Thyroid gland (tissue), 4 donors: Measurements from ENCODE around the gene RRBP1. TPM values are rescaled to one million over a fixed set of nuclear protein-coding genes. Genes with fewer than 3 reads are reported as not detected.

Source experiments
- DNase-seq, 2 donors: peaks; one replicate each; pipeline ENCODE4 v3.0.0-alpha.2; 2019
- H3K27ac ChIP-seq, 3 donors: fragments of 200-600 bp; sonication (generic); 1 replicate in 2 of 3; 2 replicates in 1 of 3; pipeline ENCODE4 v1.5.1; 2016 to 2019; ENCODE audit warnings: mild to moderate bottlenecking in 1 of 3, moderate library complexity in 1 of 3
- H3K27me3 ChIP-seq: fragments of 200-600 bp; sonication (generic); one replicate; pipeline ENCODE4 v1.5.1; 2019
- H3K36me3 ChIP-seq, 2 donors: fragments of 200-600 bp; sonication (generic); one replicate each; pipeline ENCODE4 v1.5.1; 2016 to 2019
- H3K4me1 ChIP-seq, 2 donors: fragments of 200-600 bp; sonication (generic); one replicate each; pipeline ENCODE4 v1.5.1; 2017 to 2019
- H3K4me3 ChIP-seq, 3 donors: fragments of 200-600 bp; sonication (generic); replicated peaks in 1 of 3; 1 replicate in 2 of 3; 2 replicates in 1 of 3; pipeline ENCODE4 v1.5.1; 2016; ENCODE audit warnings: mild to moderate bottlenecking in 1 of 3
- H3K9me3 ChIP-seq: fragments of 200-600 bp; sonication (generic); one replicate; pipeline ENCODE4 v1.5.1; 2017
- POLR2A ChIP-seq, 2 donors: fragments of 450-650 bp; IDR thresholded peaks; one replicate each; pipeline ENCODE4 v1.6.1; 2017; ENCODE audit warnings: antibody characterized with exemption in 2 of 2, mild to moderate bottlenecking in 2 of 2, moderate library complexity in 1 of 2
- WGBS, 2 donors: methylation state at CpG; one replicate each; pipeline ENCODE4 v1.1.5; 2017; 5-methylcytosine and 5-hydroxymethylcytosine counted together
- intact Hi-C: fragments of 100-400 bp; cut with DNase I; formaldehyde crosslinking; loops from one replicate; pipeline ENCODE4 v1.15.1; 2023
- total RNA-seq, 4 donors: library from RNA; depleted of rRNA; stranded (reverse); fragments of >200 nt; gene quantifications; one replicate each; pipeline ENCODE4 v1.2.3, GENCODE V29; 2016
- TF ChIP-seq, protein P1 (sequence below), 6 experiments: fragments of 200-600 bp in 3 of 6; fragments of 450-650 bp in 3 of 6; sonication (generic) in 3 of 6; IDR thresholded peaks; one replicate each; pipeline ENCODE4 v1.5.1; 2016 to 2019; ENCODE audit warnings: antibody characterized with exemption in 6 of 6, mild to moderate bottlenecking in 2 of 6, inconsistent platforms in 1 of 6, moderate library complexity in 1 of 6

Gene RRBP1
- total RNA-seq, 4 donors from 2014 or later = 149 to 287 (median 221) TPM

DNA sequence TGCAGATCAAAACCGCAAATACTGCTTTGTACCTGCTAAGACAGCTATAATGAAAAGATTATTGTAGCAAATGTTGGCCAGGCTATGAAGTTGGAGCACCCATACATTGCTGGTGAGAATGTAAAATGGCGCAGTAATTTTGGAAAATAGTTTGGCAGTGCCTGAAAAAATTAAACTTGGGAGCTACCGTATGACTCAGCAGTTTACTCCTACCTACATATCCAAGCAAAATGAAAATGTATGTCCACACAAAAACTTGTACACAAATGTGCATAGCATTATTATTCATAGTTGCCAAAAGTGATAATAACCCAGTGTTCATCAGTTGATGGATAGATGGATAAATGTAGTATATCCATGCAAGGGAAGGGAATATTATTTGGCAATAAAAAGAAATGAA is 98.9 kb downstream of the RRBP1 start:
- H3K27ac ChIP-seq = peak overlapping the region in 2 of 3 donors; percentile 8 to 40
- H3K36me3 ChIP-seq = no peaks in the 10 kb centered on the region
- 98% methylated on average over 3 of the region's 3 CpGs for WGBS, 2 donors
- no peak for DNase-seq
- H3K4me3 ChIP-seq = no peak overlapping the region
- no peaks in the 10 kb centered on the region for H3K9me3 ChIP-seq
- peaks cover 54 to 59% of the 10 kb centered on the region in 2 donors for H3K4me1 ChIP-seq
- TF ChIP-seq POLR2A (IDR thresholded peaks at IDR 0.05) = no peak
- TF ChIP-seq, protein P1, sequence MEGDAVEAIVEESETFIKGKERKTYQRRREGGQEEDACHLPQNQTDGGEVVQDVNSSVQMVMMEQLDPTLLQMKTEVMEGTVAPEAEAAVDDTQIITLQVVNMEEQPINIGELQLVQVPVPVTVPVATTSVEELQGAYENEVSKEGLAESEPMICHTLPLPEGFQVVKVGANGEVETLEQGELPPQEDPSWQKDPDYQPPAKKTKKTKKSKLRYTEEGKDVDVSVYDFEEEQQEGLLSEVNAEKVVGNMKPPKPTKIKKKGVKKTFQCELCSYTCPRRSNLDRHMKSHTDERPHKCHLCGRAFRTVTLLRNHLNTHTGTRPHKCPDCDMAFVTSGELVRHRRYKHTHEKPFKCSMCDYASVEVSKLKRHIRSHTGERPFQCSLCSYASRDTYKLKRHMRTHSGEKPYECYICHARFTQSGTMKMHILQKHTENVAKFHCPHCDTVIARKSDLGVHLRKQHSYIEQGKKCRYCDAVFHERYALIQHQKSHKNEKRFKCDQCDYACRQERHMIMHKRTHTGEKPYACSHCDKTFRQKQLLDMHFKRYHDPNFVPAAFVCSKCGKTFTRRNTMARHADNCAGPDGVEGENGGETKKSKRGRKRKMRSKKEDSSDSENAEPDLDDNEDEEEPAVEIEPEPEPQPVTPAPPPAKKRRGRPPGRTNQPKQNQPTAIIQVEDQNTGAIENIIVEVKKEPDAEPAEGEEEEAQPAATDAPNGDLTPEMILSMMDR (IDR thresholded peaks at IDR 0.05) = no peak
- intact Hi-C loops = no loop called here
- H3K27me3 ChIP-seq = no peaks in the 10 kb centered on the region

GRCh38 chr20:17580895-17581294 is 101.1 kb downstream of the RRBP1 start:
- peaks cover 49 to 57% of the 10 kb centered on the region in 2 donors for H3K4me1 ChIP-seq
- intact Hi-C loops = no loop called here
- TF ChIP-seq POLR2A (IDR thresholded peaks at IDR 0.05) = no peak
- TF ChIP-seq, protein P1 (IDR thresholded peaks at IDR 0.05) = no peak
- H3K27me3 ChIP-seq = no peaks in the 10 kb centered on the region
- H3K27ac ChIP-seq = no peak overlapping the region
- WGBS, 2 donors = 94 to 95% methylated on average over 2 of the region's 2 CpGs
- DNase-seq = no peak
- no peaks in the 10 kb centered on the region for H3K36me3 ChIP-seq
- no peak overlapping the region for H3K4me3 ChIP-seq
- H3K9me3 ChIP-seq = no peaks in the 10 kb centered on the region

GRCh38 chr20:17579369-17580039 is 102.5 kb downstream of the RRBP1 start:
- no peak for DNase-seq
- Histone ChIP-seq H3K27ac (peak overlapping the region in 1 of 3 donors; percentile 57), H3K9me3 (no peaks in the 10 kb centered on the region), H3K36me3 (no peaks in the 10 kb centered on the region), H3K4me1 (peaks cover 42 to 50% of the 10 kb centered on the region in 2 donors), H3K4me3 (no peak overlapping the region), H3K27me3 (no peaks in the 10 kb centered on the region)
- intact Hi-C loops = no loop called here
- no peak for TF ChIP-seq POLR2A (IDR thresholded peaks at IDR 0.05)
- TF ChIP-seq, protein P1 (IDR thresholded peaks at IDR 0.05) = no peak
- 91 to 94% methylated on average over 4 of the region's 4 CpGs for WGBS, 2 donors

DNA sequence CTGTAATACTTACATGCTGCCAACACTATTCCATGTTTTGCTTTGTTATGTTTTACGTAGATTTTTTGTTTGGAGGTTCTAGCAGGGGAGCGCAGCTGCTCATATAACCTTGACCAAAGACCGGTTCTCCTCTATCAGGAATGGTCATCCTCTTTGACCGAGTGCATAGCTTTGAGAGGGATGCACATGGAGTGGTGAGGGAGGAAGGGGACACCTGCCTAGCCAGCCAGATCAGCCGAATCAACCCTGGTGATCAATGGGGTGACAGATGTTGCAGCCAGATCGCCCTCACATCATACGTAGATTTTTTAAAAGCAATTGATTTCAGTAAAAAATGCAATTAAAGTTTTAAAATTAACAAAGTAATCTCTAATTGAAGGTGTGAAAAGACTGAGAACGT is 105.8 kb downstream of the RRBP1 start:
- Histone ChIP-seq H3K4me1 (peaks cover 57 to 74% of the 10 kb centered on the region in 2 donors), H3K4me3 (no peak overlapping the region), H3K36me3 (no peaks in the 10 kb centered on the region), H3K27me3 (no peaks in the 10 kb centered on the region), H3K27ac (peak overlapping the region in 2 of 3 donors; percentile 57 to 75), H3K9me3 (no peaks in the 10 kb centered on the region)
- 53 to 64% methylated on average over 8 of the region's 8 CpGs for WGBS, 2 donors
- no peak for TF ChIP-seq POLR2A (IDR thresholded peaks at IDR 0.05)
- TF ChIP-seq, protein P1 (IDR thresholded peaks at IDR 0.05) = no peak
- no peak for DNase-seq
- intact Hi-C loops = no loop called here

GRCh38 chr20:17573463-17573862 is 108.6 kb downstream of the RRBP1 start:
- WGBS, 2 donors = 80 to 83% methylated on average over 3 of the region's 3 CpGs
- TF ChIP-seq POLR2A (IDR thresholded peaks at IDR 0.05) = no peak
- TF ChIP-seq, protein P1 (IDR thresholded peaks at IDR 0.05) = no peak
- Histone ChIP-seq H3K9me3 (no peaks in the 10 kb centered on the region), H3K27ac (peak overlapping the region; percentile 98 to 100 (median 100)), H3K27me3 (no peaks in the 10 kb centered on the region), H3K4me1 (peaks cover 48 to 58% of the 10 kb centered on the region in 2 donors), H3K4me3 (no peak overlapping the region), H3K36me3 (no peaks in the 10 kb centered on the region)
- DNase-seq = no peak
- intact Hi-C loops = no loop called here
